HG03460 (cell line): ENCODE results near the gene APBA3.

Source experiments
- ATAC-seq: cut with Tn5 transposase; IDR thresholded peaks from one replicate; pipeline ENCODE4 v1.9.1; 2021; ENCODE audit not compliant: unreplicated experiment

Gene APBA3, protein sequence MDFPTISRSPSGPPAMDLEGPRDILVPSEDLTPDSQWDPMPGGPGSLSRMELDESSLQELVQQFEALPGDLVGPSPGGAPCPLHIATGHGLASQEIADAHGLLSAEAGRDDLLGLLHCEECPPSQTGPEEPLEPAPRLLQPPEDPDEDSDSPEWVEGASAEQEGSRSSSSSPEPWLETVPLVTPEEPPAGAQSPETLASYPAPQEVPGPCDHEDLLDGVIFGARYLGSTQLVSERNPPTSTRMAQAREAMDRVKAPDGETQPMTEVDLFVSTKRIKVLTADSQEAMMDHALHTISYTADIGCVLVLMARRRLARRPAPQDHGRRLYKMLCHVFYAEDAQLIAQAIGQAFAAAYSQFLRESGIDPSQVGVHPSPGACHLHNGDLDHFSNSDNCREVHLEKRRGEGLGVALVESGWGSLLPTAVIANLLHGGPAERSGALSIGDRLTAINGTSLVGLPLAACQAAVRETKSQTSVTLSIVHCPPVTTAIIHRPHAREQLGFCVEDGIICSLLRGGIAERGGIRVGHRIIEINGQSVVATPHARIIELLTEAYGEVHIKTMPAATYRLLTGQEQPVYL

DNA sequence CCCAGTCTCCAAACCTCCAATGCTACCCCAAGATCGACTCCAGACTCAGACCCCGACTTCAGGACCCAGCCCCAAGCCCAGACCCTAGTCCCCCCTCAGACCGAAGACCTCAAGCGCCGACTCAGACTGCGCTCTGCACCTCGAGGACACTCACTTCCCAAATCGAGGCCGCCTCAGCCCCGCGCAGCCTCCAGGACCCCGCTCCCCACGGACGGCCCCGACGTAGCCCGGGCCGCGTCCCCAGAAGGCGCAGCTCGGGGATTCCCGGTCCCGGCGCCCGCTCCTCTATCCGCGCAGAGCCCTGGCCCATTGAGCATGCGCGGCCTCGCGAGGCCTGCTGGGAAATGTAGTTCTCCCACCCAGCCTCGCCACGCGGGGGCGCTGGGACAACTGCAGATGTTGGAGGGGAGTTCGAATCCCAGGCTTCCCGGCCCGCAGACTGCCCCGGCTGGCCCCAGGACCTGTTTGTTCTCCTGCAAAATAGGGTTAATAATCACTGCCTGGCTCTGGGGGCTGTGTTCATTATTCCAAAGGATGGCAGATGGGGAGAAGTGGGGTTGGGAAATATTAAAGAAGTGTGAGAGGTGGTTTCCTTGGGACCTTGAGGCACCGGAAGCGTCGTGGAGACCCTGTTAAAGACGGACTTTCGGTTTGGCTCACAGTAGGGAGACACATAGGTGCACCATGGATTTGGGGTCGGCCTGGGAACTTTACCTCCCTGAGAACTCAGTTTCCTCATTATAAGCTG lies at the start of gene APBA3:
Gene APBA3 (minus strand): TSS at position 311 of the 748 bp plus-strand sequence. CDS start 1,428 bp downstream, outside the sequence.
- ATAC-seq: no peak

DNA sequence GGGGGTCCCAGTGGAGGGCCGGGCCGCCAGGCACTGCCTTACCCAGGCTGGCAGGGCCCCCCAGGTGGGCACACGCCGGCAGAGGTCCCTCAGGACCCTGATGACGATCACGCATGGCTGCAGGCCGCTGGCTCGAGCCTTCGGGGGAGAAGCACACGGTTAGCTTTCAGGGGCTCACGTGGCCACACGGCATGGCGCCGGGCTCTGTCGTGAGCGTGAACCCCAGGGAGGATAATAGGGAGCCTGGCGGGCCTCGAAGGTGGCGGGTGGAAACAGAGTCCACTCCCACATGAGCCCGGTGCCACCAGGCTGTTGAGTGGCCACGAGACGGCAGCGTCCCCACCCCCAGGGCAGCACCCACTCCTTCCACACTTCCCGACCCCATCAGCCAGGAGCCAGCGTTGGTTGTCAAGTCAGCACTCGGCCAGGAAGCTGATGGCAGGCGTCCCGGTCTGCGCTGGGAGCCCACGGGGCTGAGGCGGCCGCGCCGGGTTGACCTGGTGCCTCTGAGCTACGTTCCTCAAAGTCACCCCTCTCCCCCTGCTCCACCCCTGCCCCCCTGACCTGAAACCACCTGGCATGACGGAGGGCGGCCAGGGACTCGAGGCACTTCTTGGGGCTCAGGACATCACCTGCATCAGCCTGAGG lies 49.3 kb upstream of the APBA3 start:
- no peak for ATAC-seq

DNA sequence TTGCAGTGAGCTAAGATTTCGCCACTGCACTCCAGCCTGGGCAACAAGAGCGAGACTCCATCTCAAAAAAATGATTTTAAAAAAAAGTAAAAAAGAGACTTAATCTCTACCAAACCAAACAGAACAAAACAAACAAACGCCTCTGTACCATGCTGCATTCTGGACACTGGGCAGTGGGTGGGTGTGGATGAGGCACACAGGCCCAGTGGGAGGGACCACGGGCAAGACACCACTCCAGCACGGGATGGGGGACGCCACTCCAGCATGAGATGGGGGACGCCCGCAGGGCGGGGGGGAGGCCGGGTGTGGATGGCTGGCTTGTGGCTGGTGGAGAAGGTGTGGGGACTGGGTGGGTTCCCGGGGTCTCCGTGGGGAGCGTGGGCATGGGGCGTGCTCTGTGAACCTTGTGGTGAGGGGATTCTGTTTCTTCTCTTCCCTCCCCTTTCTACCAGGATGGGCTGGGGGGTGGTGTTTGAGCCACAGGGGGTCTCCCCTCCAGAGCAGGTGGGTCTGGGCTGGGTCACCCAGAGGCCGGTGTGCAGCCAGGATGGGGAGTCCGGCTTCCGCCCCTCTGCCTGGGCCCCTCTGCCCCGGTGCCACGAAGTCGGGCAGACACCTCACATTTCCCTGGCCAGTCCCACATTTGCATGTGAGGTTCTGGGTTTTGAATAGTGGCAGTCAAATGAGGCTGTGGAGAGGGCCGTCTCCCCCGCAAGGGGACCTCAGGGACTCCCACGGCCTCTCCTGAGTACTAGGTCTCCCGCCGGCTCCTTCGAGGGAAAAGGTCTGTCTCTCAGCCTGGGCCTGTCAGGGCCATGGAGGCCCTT lies 48.6 kb upstream of the APBA3 start:
- ATAC-seq: no peak

DNA sequence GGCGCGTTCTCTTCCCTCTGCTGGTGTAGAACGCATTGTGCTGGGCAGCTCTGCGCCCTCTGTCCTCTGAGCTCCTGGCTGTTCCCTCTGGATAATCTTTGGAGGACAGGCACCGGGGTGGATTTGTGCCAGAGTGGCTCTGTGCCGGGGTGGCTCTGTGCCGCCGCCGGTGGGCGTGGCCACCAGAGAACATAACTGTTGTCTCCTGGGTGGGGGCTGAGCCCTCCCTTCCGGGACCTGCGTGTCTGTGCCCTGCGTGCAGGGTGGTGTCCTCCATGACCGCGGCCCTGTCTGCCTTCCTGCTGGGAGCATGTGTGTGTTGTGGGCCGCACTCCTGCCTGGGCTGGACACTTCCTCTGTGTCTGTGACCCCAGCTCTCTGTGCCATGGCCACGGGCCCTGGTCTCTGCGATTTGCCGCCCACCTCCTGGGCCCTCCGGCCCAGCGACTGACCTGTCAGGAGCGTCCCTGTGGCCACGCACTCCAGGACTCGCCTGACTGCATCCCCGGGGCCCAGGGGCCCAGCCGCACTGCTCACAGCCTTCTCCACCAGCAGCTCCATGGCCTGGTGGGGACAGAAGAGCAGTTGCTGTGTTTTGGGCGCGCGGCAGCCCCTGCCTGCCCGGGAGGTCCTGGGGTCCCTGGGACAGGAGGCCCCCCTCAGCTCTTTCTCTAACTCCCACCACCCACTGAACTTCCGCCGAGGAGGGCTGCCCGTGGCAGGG lies 47.1 kb upstream of the APBA3 start:
- no peak for ATAC-seq

DNA sequence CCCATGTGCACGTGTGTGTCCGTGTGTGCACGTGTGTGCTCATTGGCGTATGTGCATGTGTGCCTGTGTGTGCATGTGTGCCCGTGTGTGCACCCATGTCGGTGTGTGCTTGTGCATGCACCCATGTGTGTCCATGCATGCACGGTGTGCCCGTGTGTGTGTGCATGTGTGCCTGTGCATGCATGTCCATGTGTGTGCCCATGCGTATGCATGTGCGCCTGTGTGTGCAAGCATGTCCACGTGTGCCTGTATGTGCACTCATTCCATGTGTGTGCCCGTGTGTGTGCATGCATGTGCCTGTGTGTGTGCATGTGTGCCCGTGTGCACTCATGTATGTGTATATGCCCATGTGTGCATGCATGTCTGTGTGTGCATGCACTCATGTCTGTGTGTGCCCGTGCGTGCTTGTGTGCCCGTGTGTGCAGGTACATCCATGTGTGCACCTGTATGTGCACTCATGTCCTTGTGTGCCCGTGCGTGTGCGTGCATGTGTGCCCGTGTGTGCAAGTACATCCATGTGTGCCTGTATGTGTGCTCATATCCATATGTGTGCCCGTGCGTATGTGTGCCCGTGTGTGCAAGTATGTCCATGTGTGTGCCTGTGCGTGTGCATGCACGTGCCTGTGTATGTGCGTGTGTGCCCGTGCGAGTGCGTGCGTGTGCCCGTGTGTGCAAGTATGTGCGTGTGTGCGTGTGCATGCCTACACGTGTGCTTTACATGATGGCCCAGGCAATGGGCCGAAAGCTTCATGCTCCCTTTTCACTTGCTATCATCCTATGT lies 46.3 kb upstream of the APBA3 start:
- ATAC-seq: no peak

DNA sequence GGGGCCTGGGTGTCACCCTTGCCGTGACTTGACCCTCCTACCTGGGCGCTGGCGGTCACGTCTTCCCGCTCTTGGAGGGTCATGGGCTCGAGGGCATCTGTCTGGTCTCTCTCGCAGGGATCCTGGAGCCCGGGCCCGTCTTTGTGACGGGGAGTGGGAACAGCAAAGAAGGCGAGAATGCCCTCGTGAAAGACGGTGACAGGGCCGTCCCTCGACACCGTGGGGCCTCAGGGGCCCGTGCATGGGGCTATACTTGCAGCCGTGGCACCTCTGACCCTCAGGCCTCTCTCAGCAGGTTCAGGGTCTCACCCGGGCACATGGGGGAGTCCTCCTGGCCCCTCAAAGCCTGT lies 45.6 kb upstream of the APBA3 start:
- ATAC-seq: no peak

DNA sequence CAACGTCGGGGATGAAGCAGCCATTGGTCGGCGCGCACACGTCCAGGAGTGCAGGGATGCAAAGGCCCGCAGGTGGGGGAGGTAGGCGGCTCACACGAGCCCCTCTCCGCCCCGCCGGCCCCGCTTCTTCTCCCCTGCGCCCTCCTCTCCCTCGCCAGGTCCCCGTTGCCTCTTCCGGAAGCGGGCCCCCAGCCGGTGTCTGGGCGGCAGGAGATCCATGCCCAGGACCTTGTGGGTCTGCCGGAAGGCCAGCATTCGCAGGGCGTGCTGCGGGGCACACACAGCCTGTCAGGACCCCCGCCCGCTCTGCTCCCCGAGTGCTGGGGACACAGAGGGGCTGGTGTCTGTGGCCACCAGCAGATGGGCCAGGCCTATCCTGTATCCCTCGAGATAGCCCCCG lies 44.4 kb upstream of the APBA3 start:
- ATAC-seq: no peak

DNA sequence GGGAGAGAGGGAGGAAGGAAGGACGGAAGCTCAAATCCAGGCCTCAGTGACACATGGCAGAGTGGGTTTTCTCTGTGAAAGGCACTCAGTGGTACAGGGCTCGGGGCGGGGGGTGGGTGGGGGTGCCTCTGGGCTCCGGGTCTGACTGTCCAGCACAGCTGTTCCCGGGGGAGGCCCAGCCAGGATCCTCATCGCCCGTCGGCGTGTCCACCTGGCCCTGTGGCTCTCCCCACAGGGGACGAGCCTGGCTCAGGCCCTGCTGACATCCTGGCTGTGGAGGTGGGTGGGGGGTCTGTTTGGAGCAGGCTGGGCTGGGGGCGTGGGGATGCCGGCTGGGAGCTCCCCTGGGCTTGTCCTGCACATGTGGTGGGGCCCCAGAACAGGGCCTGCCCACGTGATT lies 42.9 kb upstream of the APBA3 start:
- no peak for ATAC-seq

DNA sequence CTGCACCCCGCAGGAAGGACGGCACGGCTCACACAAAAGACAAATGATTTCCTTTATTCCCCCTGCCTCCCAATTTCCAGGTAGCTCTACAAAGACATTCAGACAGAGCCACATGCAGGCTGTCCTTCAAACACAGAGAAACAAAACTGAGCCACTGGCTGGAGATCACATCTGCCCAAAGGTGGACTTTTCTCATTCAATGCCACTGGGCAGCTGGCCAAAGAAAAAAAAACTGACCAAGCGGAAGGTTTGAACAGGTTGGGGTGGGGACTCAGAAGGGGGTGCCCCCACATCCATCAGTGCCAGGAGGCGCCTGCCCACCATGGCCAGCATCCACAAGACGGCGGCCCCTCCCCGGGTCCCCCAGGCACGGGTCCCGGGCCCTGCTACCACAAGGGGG lies 42.5 kb upstream of the APBA3 start:
- ATAC-seq: no peak

DNA sequence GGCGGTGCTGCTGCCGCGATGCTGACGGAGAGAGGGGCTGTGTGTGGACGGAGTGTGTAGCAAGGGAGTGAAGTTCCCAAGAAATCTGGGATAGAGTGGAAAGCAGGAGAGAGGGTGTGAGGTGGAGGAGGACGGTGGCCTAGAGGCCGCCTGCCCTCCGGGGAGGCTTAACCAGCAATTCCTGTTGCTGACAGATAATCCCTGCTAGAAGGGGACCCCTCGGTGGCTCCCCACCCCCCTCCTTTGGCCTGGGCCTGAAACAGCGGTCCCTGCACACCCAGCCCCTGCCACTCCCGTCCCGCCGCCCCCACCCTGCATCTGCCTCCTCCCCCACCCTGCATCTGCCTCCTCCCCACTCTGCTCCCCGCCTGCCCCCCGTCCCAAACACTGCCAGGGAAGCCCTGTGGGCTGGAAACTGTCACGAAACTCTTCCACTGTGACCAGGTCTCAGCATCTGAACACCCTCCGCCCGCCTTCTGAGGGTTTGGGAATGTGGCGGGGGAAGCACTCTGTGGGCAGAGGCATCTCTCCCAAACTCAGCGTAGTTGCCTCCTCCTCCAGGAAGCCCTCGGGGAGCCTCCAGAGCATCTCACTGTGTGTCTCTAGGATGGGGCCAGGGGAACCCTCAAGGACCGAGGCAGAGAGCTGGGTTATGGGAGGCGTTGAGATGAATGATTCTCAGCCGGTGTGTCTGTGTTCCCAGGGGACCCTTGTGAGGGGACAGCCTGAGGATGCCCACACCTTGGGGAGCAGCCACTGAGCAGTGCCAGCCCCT lies 41.8 kb upstream of the APBA3 start:
- no peak for ATAC-seq

DNA sequence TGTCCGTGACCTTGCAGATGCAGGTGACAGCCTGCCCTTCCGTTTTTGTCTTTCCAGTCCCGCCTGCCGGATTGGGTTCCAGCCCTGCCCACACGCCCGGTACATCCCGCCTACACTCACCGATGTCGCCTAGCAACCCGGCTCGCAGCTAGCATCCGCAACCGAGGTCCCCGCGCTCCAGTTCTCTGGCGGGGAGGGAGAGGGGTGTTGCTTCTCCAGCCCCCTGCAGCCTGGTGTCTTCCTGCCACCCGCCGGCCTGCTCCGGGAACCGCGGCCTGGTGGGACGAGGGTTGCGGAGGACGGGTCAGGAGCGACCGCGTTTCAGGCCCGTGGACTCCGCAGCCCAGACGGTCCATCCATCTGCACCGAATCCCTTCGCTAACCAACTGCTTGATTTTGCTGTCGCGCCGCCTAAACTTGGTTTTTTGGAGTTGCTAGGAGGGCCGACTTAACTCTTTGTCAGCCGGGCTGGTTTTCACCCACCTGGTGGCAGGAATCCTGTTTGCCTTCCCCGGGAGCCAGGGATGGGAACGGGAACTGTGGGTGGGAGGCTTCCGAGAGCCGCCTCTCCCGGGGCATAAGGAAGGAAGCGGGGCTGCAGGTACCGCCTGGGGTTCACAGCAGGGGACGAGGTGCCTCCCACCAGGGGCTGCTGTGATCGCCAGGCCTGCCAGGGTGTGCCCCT lies 40.1 kb upstream of the APBA3 start:
- no peak for ATAC-seq

DNA sequence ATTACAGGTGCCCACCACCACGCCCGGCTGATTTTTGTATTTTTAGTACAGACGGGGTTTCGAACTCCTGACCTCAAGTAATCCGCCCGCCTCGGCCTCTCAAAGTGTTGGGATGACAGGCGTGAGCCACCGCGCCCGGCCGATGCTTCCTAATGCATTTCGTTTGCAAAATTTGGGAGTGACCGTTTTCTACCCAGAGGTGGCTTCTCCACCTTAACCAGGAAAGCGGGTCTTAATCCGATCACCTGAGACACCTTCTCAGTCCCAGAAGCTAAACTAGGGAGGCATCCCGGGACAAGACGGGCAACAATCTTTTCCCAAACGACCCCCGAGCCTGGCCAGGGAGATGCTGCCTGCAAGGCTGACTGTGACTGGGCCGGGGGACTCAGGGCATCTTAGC lies 39.5 kb upstream of the APBA3 start:
- no peak for ATAC-seq

DNA sequence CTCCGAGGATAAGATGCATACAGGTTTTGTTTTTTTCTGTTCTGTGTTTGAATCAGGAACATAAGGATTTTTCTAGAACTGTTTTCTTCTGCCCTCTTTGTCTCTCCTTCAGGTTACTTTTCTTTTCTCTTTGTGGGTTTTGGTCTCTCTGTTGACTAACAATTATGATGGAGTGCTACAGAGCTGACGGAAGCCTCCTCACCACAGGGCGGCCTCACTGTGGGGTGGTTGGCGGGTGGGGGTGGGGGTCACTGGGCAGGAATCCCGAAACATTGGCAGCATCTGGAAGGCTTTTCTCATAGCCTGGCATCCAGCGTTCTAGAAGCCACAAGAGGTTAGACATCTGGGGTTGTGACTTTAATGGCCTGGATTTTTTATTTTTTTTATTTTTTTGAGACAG lies 36.6 kb upstream of the APBA3 start:
- no peak for ATAC-seq

DNA sequence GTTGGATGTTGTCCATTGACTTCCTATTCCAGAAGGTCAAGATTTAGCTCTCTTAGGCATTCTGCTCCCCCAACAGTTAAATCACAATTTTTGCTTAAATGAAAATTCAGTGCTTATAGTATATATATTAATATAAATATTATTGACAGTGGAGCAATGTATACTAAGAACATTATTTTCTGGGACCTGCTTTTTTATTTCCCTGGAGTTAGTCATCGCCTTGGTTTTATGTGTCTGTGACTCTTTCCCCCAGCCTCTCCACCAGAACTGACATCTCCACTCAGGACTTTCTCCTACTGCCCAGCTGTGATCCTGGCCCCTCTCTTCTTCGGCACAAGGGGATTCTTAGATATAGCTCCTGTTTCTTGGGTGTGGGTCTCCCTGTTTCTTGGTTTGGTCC lies 34.9 kb upstream of the APBA3 start:
- no peak for ATAC-seq

DNA sequence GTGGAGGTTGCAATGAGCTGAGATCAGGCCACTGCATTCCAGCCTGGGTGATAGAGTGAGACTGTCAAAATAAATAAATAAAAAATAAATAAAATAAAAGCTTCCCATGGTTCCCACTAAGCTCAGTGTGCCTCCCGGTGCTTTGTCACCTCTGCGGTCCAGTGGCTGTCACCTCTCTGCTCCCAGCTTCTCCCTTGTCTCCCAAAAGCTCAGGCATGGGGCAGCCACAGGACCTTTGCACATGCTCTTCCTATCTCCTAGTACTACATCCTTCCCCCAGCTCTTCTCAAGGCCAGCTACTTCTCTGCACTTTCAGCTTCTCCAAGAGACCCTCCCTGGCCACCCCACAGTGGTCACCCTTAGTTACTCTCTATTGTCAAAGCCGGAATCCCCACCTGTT lies 32.3 kb upstream of the APBA3 start:
- ATAC-seq: no peak

DNA sequence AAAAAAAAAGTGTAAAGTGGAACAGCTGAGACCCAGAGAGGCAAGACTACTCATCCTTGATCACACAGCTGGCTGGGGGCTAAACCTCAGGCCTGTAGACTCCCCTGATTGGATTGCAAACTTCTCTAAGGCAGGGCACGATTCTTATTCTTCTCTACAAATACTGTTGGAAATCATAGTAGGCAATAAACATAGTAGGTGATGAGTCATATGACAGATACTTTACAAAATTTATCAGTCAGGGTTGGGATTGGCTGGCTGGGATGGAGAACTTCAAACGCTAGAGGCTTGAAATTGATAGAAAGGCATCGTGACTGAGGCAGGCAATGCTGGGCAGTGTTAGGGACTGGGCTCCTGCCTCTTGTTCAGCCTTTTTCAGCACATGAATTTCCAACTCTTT lies 30.6 kb upstream of the APBA3 start:
- no peak for ATAC-seq

DNA sequence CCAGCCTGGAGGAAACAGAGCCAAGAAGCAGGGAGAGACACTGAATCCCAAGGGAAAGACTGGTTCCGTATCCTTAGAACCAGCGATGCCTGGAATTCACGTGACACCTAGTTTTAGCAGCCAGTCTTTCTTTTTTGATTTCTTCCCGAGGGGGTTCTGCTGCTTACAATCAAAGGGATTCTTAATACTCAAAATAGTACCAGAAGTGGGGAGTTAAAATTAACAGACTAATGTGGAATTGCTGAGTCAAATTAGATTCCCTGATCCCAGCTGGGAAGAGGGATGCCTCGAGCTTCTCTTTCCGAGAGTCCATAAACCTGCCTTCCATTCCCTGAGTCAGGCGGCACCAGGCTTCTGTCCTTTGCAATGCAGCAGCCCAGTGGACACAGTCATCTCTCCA lies 29.4 kb upstream of the APBA3 start:
- ATAC-seq: no peak

DNA sequence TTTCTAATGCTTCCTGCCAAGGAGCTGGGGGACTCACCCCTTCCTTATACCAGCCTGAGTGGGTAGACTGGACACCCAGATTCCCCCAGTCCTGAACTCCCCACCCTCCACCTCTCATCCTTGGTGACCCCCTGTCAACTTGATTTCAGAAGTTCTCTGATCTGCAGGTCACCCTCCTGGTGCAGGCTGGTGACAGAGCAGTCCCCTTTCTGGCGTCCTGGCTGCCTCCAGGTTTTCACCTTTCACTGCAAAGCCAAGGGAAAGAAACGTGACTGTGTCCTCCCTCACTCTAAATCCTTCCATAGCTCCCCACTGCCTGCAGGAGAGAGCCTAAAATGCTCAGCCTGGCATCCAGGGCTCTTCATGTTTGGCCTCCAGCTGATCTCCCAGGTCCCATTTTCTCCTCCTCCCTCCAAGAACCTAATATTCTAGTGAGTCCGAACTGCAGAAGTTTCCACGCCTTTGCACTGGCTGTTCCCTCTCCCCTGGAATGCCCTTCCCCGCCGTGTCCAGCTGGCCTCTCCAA lies 28.8 kb upstream of the APBA3 start:
- no peak for ATAC-seq
